Measurements from ENCODE around the gene SYT9.

- TF ChIP-seq POLR2AphosphoS5 (IDR thresholded peaks at IDR 0.05; ENCODE audit: insufficient read depth, low read depth, low read length): no peak
- TF ChIP-seq CTCF (IDR thresholded peaks at IDR 0.05; ENCODE audit: extremely low read depth in 1 of 2, insufficient read depth in 1 of 2, low read depth in 1 of 2, low read length in 2 of 2): no peak
- no peak for TF ChIP-seq MYC (IDR thresholded peaks at IDR 0.05; ENCODE audit: low read depth, low read length)
- no peak for TF ChIP-seq FOS (IDR thresholded peaks at IDR 0.05; ENCODE audit: borderline replicate concordance, insufficient read depth, low read length)
- TF ChIP-seq JUN (IDR thresholded peaks at IDR 0.05; ENCODE audit: borderline replicate concordance, insufficient read depth, insufficient read length, low read depth): no peak
- TF ChIP-seq POLR2A (IDR thresholded peaks at IDR 0.05; ENCODE audit: low read depth, low read length): no peak
- no peak for TF ChIP-seq MAX (IDR thresholded peaks at IDR 0.05; ENCODE audit: insufficient read depth, insufficient read length)
- TF ChIP-seq EZH2 (IDR thresholded peaks at IDR 0.05; ENCODE audit: borderline replicate concordance, low read depth, low read length, severe bottlenecking): no peak
These were observed 232.9 kb downstream of the SYT9 start for GRCh38 chr11:7484645-7485044.

All from endothelial cell of umbilical vein (primary cell).